ENCODE measurements around the gene CCDC71. TPM values are rescaled to one million over a fixed set of nuclear protein-coding genes. Genes with fewer than 3 reads are reported as not detected.

Gene CCDC71
- total and polyA plus RNA-seq, 2 experiments from 2014 or later = 1.9 to 44.2 TPM

DNA sequence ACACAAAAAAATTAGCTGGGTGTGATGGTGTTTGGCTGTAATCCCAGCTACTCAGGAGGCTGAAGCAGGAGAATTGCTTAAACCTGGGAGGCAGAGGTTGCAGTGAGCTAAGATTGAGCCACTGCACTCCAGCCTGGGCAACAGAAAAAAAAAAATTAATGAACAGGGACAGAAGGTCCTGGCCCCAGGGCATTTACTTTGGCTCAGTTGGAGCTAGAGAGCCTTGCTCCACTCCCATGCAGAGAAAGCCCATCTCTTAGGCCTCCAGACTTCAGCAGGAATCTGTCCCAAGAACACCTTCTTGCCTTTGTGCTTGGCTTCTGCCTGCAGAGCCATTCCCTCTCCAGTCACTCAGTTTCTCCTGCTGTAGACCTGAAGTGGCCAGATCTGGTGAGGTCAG lies 14.0 kb upstream of the CCDC71 start:
- Histone ChIP-seq H3K4me1 (ENCODE audit: insufficient read depth) (no peaks in the 10 kb centered on the region), H3K36me3 (ENCODE audit: insufficient read depth) (no peaks in the 10 kb centered on the region)
- H3K36me3 Mint-ChIP-seq (ENCODE audit: low read depth) = peaks cover 4% of the 10 kb centered on the region; the same call in 2 of the 3 replicates

More for the DNA sequence above, 14.0 kb upstream of the CCDC71 start:
- H3K27ac ChIP-seq (ENCODE audit: low read depth) = no peak overlapping the region
- H2AFZ ChIP-seq = no peak overlapping the region
- H3K9me3 Mint-ChIP-seq = peaks cover 19% of the 10 kb centered on the region; the same call in 2 of the 3 replicates
- H3K27me3 Mint-ChIP-seq (ENCODE audit: insufficient read depth, low read depth, poor library complexity) = peaks cover 6% of the 10 kb centered on the region
- no peak for TF ChIP-seq JUNB (IDR thresholded peaks at IDR 0.05; ENCODE audit: unreplicated experiment)
- TF ChIP-seq POLR2AphosphoS5 (IDR thresholded peaks at IDR 0.05; ENCODE audit: low read depth) = no peak
- TF ChIP-seq, protein P1, sequence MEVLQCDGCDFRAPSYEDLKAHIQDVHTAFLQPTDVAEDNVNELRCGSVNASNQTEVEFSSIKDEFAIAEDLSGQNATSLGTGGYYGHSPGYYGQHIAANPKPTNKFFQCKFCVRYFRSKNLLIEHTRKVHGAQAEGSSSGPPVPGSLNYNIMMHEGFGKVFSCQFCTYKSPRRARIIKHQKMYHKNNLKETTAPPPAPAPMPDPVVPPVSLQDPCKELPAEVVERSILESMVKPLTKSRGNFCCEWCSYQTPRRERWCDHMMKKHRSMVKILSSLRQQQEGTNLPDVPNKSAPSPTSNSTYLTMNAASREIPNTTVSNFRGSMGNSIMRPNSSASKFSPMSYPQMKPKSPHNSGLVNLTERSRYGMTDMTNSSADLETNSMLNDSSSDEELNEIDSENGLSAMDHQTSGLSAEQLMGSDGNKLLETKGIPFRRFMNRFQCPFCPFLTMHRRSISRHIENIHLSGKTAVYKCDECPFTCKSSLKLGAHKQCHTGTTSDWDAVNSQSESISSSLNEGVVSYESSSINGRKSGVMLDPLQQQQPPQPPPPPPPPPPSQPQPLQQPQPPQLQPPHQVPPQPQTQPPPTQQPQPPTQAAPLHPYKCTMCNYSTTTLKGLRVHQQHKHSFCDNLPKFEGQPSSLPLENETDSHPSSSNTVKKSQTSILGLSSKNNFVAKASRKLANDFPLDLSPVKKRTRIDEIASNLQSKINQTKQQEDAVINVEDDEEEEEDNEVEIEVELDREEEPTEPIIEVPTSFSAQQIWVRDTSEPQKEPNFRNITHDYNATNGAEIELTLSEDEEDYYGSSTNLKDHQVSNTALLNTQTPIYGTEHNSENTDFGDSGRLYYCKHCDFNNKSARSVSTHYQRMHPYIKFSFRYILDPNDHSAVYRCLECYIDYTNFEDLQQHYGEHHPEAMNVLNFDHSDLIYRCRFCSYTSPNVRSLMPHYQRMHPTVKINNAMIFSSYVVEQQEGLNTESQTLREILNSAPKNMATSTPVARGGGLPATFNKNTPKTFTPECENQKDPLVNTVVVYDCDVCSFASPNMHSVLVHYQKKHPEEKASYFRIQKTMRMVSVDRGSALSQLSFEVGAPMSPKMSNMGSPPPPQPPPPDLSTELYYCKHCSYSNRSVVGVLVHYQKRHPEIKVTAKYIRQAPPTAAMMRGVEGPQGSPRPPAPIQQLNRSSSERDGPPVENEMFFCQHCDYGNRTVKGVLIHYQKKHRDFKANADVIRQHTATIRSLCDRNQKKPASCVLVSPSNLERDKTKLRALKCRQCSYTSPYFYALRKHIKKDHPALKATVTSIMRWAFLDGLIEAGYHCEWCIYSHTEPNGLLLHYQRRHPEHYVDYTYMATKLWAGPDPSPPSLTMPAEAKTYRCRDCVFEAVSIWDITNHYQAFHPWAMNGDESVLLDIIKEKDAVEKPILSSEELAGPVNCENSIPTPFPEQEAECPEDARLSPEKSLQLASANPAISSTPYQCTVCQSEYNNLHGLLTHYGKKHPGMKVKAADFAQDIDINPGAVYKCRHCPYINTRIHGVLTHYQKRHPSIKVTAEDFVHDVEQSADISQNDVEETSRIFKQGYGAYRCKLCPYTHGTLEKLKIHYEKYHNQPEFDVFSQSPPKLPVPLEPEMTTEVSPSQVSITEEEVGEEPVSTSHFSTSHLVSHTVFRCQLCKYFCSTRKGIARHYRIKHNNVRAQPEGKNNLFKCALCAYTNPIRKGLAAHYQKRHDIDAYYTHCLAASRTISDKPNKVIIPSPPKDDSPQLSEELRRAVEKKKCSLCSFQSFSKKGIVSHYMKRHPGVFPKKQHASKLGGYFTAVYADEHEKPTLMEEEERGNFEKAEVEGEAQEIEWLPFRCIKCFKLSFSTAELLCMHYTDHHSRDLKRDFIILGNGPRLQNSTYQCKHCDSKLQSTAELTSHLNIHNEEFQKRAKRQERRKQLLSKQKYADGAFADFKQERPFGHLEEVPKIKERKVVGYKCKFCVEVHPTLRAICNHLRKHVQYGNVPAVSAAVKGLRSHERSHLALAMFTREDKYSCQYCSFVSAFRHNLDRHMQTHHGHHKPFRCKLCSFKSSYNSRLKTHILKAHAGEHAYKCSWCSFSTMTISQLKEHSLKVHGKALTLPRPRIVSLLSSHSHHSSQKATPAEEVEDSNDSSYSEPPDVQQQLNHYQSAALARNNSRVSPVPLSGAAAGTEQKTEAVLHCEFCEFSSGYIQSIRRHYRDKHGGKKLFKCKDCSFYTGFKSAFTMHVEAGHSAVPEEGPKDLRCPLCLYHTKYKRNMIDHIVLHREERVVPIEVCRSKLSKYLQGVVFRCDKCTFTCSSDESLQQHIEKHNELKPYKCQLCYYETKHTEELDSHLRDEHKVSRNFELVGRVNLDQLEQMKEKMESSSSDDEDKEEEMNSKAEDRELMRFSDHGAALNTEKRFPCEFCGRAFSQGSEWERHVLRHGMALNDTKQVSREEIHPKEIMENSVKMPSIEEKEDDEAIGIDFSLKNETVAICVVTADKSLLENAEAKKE (CRISPR knock-in tag; IDR thresholded peaks at IDR 0.05) = no peak
- TF ChIP-seq CREB1 (CRISPR knock-in tag; IDR thresholded peaks at IDR 0.05; ENCODE audit: low read depth) = no peak
- TF ChIP-seq ZNF114 (CRISPR knock-in tag; IDR thresholded peaks at IDR 0.05) = no peak
- no peaks in the 10 kb centered on the region for H4K20me1 ChIP-seq (replicated peaks; ENCODE audit: insufficient read depth)
- H3K4me3 ChIP-seq = no peak overlapping the region
- H3K79me2 ChIP-seq (replicated peaks; ENCODE audit: insufficient read depth) = no peaks in the 10 kb centered on the region
- H3K4me3 Mint-ChIP-seq = no peak overlapping the region
- no peaks in the 10 kb centered on the region for H3K4me1 Mint-ChIP-seq
- no peak for DNase-seq (ENCODE audit: low spot score)
- no peaks in the 10 kb centered on the region for H3F3A ChIP-seq (replicated peaks; ENCODE audit: low read depth)
- H3K9me2 ChIP-seq (ENCODE audit: insufficient read depth) = no peaks in the 10 kb centered on the region
- no peak for ATAC-seq
- H3K27me3 ChIP-seq (ENCODE audit: insufficient read depth) = no peaks in the 10 kb centered on the region
- H3K4me2 ChIP-seq = no peak overlapping the region
- no peak overlapping the region for H3K27ac Mint-ChIP-seq

Measured in GM23338 (cell line).